Measurements from ENCODE around the gene SLC5A10.

DNA sequence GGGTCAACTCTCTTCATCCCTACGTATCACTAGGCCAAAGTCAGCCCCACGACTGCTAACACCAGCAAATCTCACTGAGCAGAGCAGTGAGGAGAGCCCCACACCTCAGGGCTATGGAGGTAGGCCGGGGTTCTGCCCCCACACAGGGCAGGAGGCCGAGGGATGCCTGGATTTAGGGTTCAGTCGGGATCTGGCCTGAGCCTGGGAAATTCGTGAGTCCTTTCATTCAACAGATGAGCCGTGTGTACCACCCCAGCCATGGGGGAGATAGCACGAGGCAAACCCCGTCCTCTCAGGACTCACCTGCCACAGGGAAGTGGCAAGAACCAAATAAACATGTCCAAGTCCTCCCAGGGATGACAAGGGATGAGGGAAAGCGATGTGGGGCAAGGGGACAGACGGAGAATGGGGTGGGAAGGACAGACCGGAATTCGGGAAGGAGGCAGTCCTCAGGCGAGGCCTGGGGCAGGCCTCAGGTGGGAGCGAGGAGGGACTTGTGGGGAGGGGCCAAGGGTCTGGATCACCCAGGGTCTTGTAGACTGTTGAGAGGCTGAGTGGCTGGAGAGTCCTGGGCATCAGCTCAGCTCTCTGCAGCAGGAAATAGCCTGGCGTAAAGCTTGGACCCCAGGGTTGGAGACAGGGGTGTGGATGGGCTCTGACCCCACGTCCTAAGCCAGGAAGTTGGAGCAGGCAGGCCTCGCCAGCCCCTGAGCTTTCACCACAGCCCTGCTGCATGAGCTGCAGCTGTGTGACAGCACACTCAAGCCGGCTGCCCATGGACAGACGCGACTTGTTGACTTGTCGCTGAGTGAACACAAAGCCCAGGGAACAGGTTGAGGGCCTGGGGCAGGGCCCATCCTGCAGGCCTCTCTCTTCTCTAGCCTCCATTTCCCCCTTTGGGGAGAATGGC lies 60.5 kb downstream of the SLC5A10 start:
- TF ChIP-seq, protein P1, sequence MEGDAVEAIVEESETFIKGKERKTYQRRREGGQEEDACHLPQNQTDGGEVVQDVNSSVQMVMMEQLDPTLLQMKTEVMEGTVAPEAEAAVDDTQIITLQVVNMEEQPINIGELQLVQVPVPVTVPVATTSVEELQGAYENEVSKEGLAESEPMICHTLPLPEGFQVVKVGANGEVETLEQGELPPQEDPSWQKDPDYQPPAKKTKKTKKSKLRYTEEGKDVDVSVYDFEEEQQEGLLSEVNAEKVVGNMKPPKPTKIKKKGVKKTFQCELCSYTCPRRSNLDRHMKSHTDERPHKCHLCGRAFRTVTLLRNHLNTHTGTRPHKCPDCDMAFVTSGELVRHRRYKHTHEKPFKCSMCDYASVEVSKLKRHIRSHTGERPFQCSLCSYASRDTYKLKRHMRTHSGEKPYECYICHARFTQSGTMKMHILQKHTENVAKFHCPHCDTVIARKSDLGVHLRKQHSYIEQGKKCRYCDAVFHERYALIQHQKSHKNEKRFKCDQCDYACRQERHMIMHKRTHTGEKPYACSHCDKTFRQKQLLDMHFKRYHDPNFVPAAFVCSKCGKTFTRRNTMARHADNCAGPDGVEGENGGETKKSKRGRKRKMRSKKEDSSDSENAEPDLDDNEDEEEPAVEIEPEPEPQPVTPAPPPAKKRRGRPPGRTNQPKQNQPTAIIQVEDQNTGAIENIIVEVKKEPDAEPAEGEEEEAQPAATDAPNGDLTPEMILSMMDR (IDR thresholded peaks at IDR 0.05): no peak
- no peak for TF ChIP-seq POLR2A (IDR thresholded peaks at IDR 0.05)
